Urinary bladder (tissue), 4 donors: ENCODE data around the gene OR6M1. TPM values are rescaled to one million over a fixed set of nuclear protein-coding genes. Genes with fewer than 3 reads are reported as not detected.

ENCODE experiments used
- DNase-seq: peaks from one replicate; pipeline ENCODE4 v3.0.0-alpha.2; 2015; ENCODE audit errors: extremely low spot score
- H3K27ac ChIP-seq: one replicate; pipeline ENCODE4 v1.5.1; 2013; ENCODE audit warnings: low read depth, mild to moderate bottlenecking, moderate library complexity
- H3K36me3 ChIP-seq: one replicate; pipeline ENCODE4 v1.6.1; 2013; ENCODE audit warnings: mild to moderate bottlenecking, moderate library complexity; ENCODE audit not compliant: insufficient read depth
- H3K4me1 ChIP-seq: one replicate; pipeline ENCODE4 v1.6.1; 2013; ENCODE audit warnings: mild to moderate bottlenecking, moderate library complexity; ENCODE audit not compliant: insufficient read depth
- H3K4me3 ChIP-seq: one replicate; pipeline ENCODE4 v1.5.1; 2013; ENCODE audit warnings: low read depth, low read length
- WGBS: extraction: QIAGEN DNeasy Blood & Tissue Kit; methylation state at CpG from one replicate; pipeline ENCODE4 v1.1.7; 2013; 5-methylcytosine and 5-hydroxymethylcytosine counted together
- polyA plus RNA-seq: library from polyadenylated mRNA; stranded (reverse); fragments of 200-250 nt; gene quantifications from one replicate; pipeline ENCODE4 v1.2.3, GENCODE V29; 2013
- small RNA-seq: library from RNA; depleted of rRNA; stranded (forward); fragments of <200 nt; gene quantifications from one replicate; pipeline ENCODE3, GENCODE V24; 2014
- total RNA-seq: library from RNA; depleted of rRNA; stranded (reverse); fragments of >200 nt; gene quantifications from one replicate; pipeline ENCODE4 v1.2.3, GENCODE V29; 2014
- donor health status: healthy with polysubstance abuse.
- donor health status: healthy.

The OR6M1 gene
- total and polyA plus RNA-seq, 2 donors: not detected

- 51% methylated on average over 1 of the region's 1 CpG for WGBS
- Histone ChIP-seq H3K4me1 (no peaks in the 10 kb centered on the region), H3K4me3 (no peak overlapping the region), H3K36me3 (no peaks in the 10 kb centered on the region), H3K27ac (no peak overlapping the region)
- no peak for DNase-seq
Measured at GRCh38 chr11:123765601-123766000, 40.5 kb downstream of the OR6M1 start.

- Histone ChIP-seq H3K4me3 (no peak overlapping the region), H3K36me3 (no peaks in the 10 kb centered on the region), H3K27ac (no peak overlapping the region), H3K4me1 (no peaks in the 10 kb centered on the region)
- DNase-seq: no peak
Measured at GRCh38 chr11:123762422-123762821, 43.7 kb downstream of the OR6M1 start.

DNA sequence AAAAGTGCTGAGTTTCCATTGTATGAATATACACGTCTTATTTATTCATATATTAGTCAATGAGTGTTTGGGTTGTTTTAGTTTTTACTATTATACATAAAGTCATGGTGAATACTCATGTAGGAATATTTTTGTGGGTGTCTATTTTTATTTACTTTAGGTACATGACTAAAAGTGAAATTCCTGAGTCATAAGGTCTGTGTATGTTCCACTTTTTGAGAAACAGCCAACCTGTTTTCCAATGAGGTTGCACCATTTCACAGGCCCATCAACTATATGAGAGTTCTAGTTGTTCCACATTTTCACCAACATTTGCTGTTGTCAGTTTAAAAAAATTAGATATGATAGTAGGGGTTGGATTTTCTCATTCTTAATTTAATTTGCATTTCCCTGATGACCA, 45.3 kb downstream of the OR6M1 start:
- DNase-seq: no peak
- Histone ChIP-seq H3K4me1 (no peaks in the 10 kb centered on the region), H3K4me3 (no peak overlapping the region), H3K27ac (no peak overlapping the region), H3K36me3 (no peaks in the 10 kb centered on the region)
- WGBS: 77% methylated on average over 1 of the region's 1 CpG

- Histone ChIP-seq H3K27ac (no peak overlapping the region), H3K4me1 (no peaks in the 10 kb centered on the region), H3K36me3 (no peaks in the 10 kb centered on the region), H3K4me3 (no peak overlapping the region)
- WGBS: 68% methylated on average over 3 of the region's 3 CpGs
- no peak for DNase-seq
Measured at GRCh38 chr11:123757976-123758375, 48.2 kb downstream of the OR6M1 start.

DNA sequence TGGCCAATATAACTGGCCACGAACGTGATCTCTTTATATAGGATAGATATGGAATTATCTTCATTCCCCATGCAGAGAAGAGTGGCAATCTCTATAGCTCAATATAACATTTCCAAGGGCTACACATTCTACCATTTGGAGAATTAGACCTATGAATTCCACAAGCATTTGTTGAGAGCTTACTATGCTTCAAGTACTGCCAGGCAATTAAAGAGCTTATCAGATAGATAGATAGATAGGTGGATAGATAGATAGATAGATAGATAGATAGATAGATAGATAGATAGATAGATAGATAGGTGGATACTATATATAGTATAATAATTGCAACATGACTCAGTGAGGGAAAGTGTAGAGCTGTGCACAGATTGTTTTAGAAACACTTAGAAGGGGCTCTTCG, 50.3 kb downstream of the OR6M1 start:
- no peak overlapping the region for H3K4me3 ChIP-seq
- H3K4me1 ChIP-seq: no peaks in the 10 kb centered on the region
- no peaks in the 10 kb centered on the region for H3K36me3 ChIP-seq
- no peak overlapping the region for H3K27ac ChIP-seq
- DNase-seq: no peak
- 82% methylated on average over 3 of the region's 3 CpGs for WGBS

Small RNA genes lying within 50 kb of the gene (small RNA-seq; reads per million reads assigned to genes)
- gene RNU1-21P: not detected

Other genes with a start within 250 kb of the OR6M1 start
- gene SCN3B, start 151.7 kb downstream of the OR6M1 start, total RNA-seq: 5.6 TPM
- gene SCN3B, start 151.7 kb downstream of the OR6M1 start, polyA plus RNA-seq: 2.3 TPM
- 9.3 TPM for gene ZNF202, start 64.7 kb downstream of the OR6M1 start, total RNA-seq
- gene ZNF202, start 64.7 kb downstream of the OR6M1 start, polyA plus RNA-seq: 8.2 TPM
- not detected for gene OR6X1, start 51.8 kb downstream of the OR6M1 start, total RNA-seq
- gene OR6X1, start 51.8 kb downstream of the OR6M1 start, polyA plus RNA-seq: not detected
- not detected for gene TMEM225, start 79.3 kb upstream of the OR6M1 start, total RNA-seq
- not detected for gene TMEM225, start 79.3 kb upstream of the OR6M1 start, polyA plus RNA-seq
- 0.21 TPM for gene OR8D4, start 95.8 kb upstream of the OR6M1 start, total RNA-seq
- gene OR8D4, start 95.8 kb upstream of the OR6M1 start, polyA plus RNA-seq: not detected
- not detected for gene OR4D5, start 133.3 kb upstream of the OR6M1 start, total RNA-seq
- gene OR4D5, start 133.3 kb upstream of the OR6M1 start, polyA plus RNA-seq: not detected
- not detected for gene OR6T1, start 137.5 kb upstream of the OR6M1 start, total RNA-seq
- gene OR6T1, start 137.5 kb upstream of the OR6M1 start, polyA plus RNA-seq: not detected
- not detected for gene OR10S1, start 171.4 kb upstream of the OR6M1 start, total RNA-seq
- gene OR10S1, start 171.4 kb upstream of the OR6M1 start, polyA plus RNA-seq: not detected
- gene OR10G6, start 188.8 kb upstream of the OR6M1 start, total RNA-seq: not detected
- gene OR10G6, start 188.8 kb upstream of the OR6M1 start, polyA plus RNA-seq: not detected
- not detected for gene OR10G4, start 206.6 kb upstream of the OR6M1 start, total RNA-seq
- not detected for gene OR10G4, start 206.6 kb upstream of the OR6M1 start, polyA plus RNA-seq
- not detected for gene OR10G9, start 216.7 kb upstream of the OR6M1 start, total RNA-seq
- gene OR10G9, start 216.7 kb upstream of the OR6M1 start, polyA plus RNA-seq: not detected
- gene OR10G8, start 220.4 kb upstream of the OR6M1 start, total RNA-seq: not detected
- gene OR10G8, start 220.4 kb upstream of the OR6M1 start, polyA plus RNA-seq: not detected
- gene OR10G7, start 235.0 kb upstream of the OR6M1 start, total RNA-seq: not detected
- gene OR10G7, start 235.0 kb upstream of the OR6M1 start, polyA plus RNA-seq: not detected